ENCODE data around the gene WBP1. TPM values are rescaled to one million over a fixed set of nuclear protein-coding genes. Genes with fewer than 3 reads are reported as not detected.

The WBP1 gene
- total RNA-seq (2021), result 37.9 and 53.6 TPM in 2 replicates
- Bru-seq, nascent RNA, result percentile 64 among the genes with signal in this experiment
- percentile 70 among the genes with signal in this experiment for BruChase-seq, experiment 1, labeled RNA remaining after a 2-hour chase
- percentile 82 among the genes with signal in this experiment for BruChase-seq, experiment 2, labeled RNA remaining after a 6-hour chase
- long read RNA-seq, transcript WBP1-201 (4 exons, 1,294 nt), result major isoform, 28 of 46 reads
- long read RNA-seq, partial matches to known transcripts, result 4 of 46 reads
- long read RNA-seq, other reads (novel, unspliced or antisense), result 7 of 46 reads

DNA sequence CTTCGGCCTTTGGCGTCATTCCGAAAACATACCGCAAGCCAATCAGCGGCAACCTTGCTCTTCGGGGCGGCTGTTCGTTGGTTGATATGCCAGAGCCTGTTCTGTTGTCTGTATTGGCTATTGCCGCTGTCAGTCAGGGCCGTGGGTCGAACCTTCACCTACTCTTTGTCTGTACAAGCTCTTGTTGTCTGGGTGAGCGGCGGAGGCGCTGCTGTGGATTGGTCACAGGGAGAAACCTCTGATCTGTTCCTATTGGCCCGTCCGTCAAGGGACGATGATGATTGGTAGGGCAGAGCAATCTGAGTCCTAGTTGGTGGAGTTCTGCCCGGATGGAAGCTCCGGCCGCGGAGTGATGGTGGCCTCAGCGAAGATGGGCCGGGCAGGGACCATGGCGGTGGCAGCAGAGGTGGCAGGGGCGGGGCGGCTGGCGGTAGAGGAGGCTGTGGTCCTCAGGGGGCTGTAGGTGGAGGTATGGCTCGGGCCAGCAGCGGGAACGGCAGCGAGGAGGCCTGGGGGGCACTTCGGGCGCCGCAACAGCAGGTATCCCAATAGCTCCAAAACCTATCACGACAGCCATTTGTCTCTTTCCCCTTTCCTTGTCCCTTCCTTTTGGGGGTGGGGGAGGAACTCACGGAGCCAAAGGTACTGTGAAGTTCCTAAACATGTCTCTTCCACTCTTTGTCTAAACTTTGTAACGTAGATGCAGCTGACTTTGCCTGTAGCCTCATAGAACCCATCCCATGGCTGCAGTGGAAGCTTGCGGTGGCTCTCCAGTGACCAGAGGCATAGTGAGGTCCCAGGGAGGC is at the start of gene WBP1:
Gene WBP1 (plus strand): TSS at position 307 of the 806 bp plus-strand sequence. CDS start 165 bp downstream, at position 472.
- intact Hi-C loops (cut with micrococcal nuclease; ENCODE audit: unreplicated experiment), result no loop called here
- ChIA-PET POLR2A (ENCODE audit: low non-redundant PET) (interaction anchor here (0.6 kb wide), 2 partner anchors 16 to 105 kb away, joined by 4 to 12 read pairs; no protein-coding TSS in a partner anchor), CTCF (interaction anchor here (0.6 to 0.7 kb wide), 3 partner anchors 16 to 132 kb away, joined by 3 to 4 read pairs (median 3); partner anchors contain the start of genes CCDC142 and TTC31)
- no peaks in the 10 kb centered on the region for H3K9me3 ChIP-seq (ENCODE audit: low read depth, low read length, poor library complexity, severe bottlenecking)
- BruUV-seq (replicated peaks), result TSS peak; percentile 53
- peaks cover 18% of the 10 kb centered on the region for H3K36me3 ChIP-seq (ENCODE audit: insufficient read depth, low read length, poor library complexity, severe bottlenecking)
- H3K27me3 ChIP-seq (replicated peaks; ENCODE audit: insufficient read depth, low read depth, low read length, poor library complexity), result no peaks in the 10 kb centered on the region
- DNase-seq (ENCODE audit: low spot score), result peak; percentile 100
- H3K4me1 ChIP-seq (ENCODE audit: insufficient read depth, low read length, poor library complexity, severe bottlenecking), result peaks cover 16% of the 10 kb centered on the region
- no peak for TF ChIP-seq EZH2 (IDR thresholded peaks at IDR 0.05; ENCODE audit: borderline replicate concordance, low read depth, low read length, poor library complexity, severe bottlenecking)
- TF ChIP-seq, protein P1, sequence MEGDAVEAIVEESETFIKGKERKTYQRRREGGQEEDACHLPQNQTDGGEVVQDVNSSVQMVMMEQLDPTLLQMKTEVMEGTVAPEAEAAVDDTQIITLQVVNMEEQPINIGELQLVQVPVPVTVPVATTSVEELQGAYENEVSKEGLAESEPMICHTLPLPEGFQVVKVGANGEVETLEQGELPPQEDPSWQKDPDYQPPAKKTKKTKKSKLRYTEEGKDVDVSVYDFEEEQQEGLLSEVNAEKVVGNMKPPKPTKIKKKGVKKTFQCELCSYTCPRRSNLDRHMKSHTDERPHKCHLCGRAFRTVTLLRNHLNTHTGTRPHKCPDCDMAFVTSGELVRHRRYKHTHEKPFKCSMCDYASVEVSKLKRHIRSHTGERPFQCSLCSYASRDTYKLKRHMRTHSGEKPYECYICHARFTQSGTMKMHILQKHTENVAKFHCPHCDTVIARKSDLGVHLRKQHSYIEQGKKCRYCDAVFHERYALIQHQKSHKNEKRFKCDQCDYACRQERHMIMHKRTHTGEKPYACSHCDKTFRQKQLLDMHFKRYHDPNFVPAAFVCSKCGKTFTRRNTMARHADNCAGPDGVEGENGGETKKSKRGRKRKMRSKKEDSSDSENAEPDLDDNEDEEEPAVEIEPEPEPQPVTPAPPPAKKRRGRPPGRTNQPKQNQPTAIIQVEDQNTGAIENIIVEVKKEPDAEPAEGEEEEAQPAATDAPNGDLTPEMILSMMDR (conservative IDR thresholded peaks at IDR 0.05; ENCODE audit: low read depth, low read length), result no peak
- peak within 1 kb of the TSS; percentile 92 for H3K4me3 ChIP-seq (ENCODE audit: low read depth, low read length, poor library complexity, severe bottlenecking)
- H3K27ac ChIP-seq (ENCODE audit: low read depth, low read length, poor library complexity, severe bottlenecking), result peak within 1 kb of the TSS; percentile 92

- Histone ChIP-seq H3K27me3 (replicated peaks; ENCODE audit: insufficient read depth, low read depth, low read length, poor library complexity) (no peaks in the 10 kb centered on the region), H3K27ac (ENCODE audit: low read depth, low read length, poor library complexity, severe bottlenecking) (no peak overlapping the region), H3K9me3 (ENCODE audit: low read depth, low read length, poor library complexity, severe bottlenecking) (no peaks in the 10 kb centered on the region), H3K36me3 (ENCODE audit: insufficient read depth, low read length, poor library complexity, severe bottlenecking) (no peaks in the 10 kb centered on the region), H3K4me3 (ENCODE audit: low read depth, low read length, poor library complexity, severe bottlenecking) (no peak overlapping the region), H3K4me1 (ENCODE audit: insufficient read depth, low read length, poor library complexity, severe bottlenecking) (no peaks in the 10 kb centered on the region)
- intact Hi-C loops (cut with micrococcal nuclease; ENCODE audit: unreplicated experiment), result no loop called here
- no peak for TF ChIP-seq EZH2 (IDR thresholded peaks at IDR 0.05; ENCODE audit: borderline replicate concordance, low read depth, low read length, poor library complexity, severe bottlenecking)
- TF ChIP-seq, protein P1 (conservative IDR thresholded peaks at IDR 0.05; ENCODE audit: low read depth, low read length), result no peak
- ChIA-PET POLR2A (ENCODE audit: low non-redundant PET) (no interaction called here), CTCF (no interaction called here)
- no TSS peak for BruUV-seq (replicated peaks)
- DNase-seq (ENCODE audit: low spot score), result no peak
Observed at GRCh38 chr2:74413001-74413698, 45.1 kb upstream of the WBP1 start.

DNA sequence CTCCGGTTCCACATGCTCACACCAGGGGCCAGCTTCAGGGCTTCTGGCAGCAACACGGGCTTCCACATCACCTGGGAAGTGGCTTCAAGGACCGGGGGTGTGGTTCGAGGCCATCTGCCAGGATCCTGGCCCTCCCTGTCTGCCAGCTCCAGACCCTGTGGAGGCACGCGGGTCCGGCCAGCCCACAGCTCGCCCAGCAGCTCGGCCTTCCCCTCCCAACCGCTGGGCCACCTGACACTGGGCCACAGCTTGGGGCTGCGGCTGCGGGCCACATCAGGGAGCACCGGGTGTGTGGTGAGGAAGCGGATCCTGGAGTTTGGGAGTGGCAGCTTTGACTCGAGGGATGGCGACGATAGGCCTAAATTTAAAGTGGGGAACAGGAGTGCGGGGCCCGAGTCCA is 43.8 kb upstream of the WBP1 start:
- DNase-seq (ENCODE audit: low spot score), result no peak
- Histone ChIP-seq H3K4me3 (ENCODE audit: low read depth, low read length, poor library complexity, severe bottlenecking) (no peak overlapping the region), H3K4me1 (ENCODE audit: insufficient read depth, low read length, poor library complexity, severe bottlenecking) (no peaks in the 10 kb centered on the region), H3K27me3 (replicated peaks; ENCODE audit: insufficient read depth, low read depth, low read length, poor library complexity) (no peaks in the 10 kb centered on the region), H3K27ac (ENCODE audit: low read depth, low read length, poor library complexity, severe bottlenecking) (no peak overlapping the region), H3K9me3 (ENCODE audit: low read depth, low read length, poor library complexity, severe bottlenecking) (no peaks in the 10 kb centered on the region), H3K36me3 (ENCODE audit: insufficient read depth, low read length, poor library complexity, severe bottlenecking) (no peaks in the 10 kb centered on the region)
- intact Hi-C loops (cut with micrococcal nuclease; ENCODE audit: unreplicated experiment), result no loop called here
- TF ChIP-seq EZH2 (IDR thresholded peaks at IDR 0.05; ENCODE audit: borderline replicate concordance, low read depth, low read length, poor library complexity, severe bottlenecking), result no peak
- TF ChIP-seq, protein P1 (conservative IDR thresholded peaks at IDR 0.05; ENCODE audit: low read depth, low read length), result no peak
- ChIA-PET POLR2A (ENCODE audit: low non-redundant PET) (no interaction called here), CTCF (no interaction called here)
- BruUV-seq (replicated peaks), result no TSS peak

All from A673 (cell line).